Adrenal gland (tissue), 5 donors: ENCODE data around the gene SLC39A12.

Source experiments
- CTCF ChIP-seq, 6 experiments: fragments of 450-650 bp in 4 of 6; fragments of 200-600 bp in 2 of 6; sonication (generic) in 1 of 6; IDR thresholded peaks; 1 replicate in 5 of 6; 2 replicates in 1 of 6; pipeline versions ENCODE4 v1.5.1 to v1.8.0; 2016 to 2021; ENCODE audit warnings: antibody characterized with exemption in 6 of 6, mild to moderate bottlenecking in 2 of 6, moderate library complexity in 1 of 6
- POLR2A ChIP-seq, 2 donors: fragments of 450-650 bp; IDR thresholded peaks; one replicate each; pipeline ENCODE4 v1.6.1; 2017; ENCODE audit warnings: antibody characterized with exemption in 2 of 2, mild to moderate bottlenecking in 2 of 2, moderate library complexity in 1 of 2
- donor health status: DM: no; HTN: no; CAD: no.

- TF ChIP-seq CTCF (IDR thresholded peaks at IDR 0.05) (no peak), POLR2A (IDR thresholded peaks at IDR 0.05) (no peak)
Observed at GRCh38 chr10:17904564-17904963, 47.2 kb upstream of the SLC39A12 start.
